Stomach (tissue), 9 donors: ENCODE measurements around the gene IQCH. TPM values are rescaled to one million over a fixed set of nuclear protein-coding genes. Genes with fewer than 3 reads are reported as not detected.
"Not testable (repeated sequence)": the region's sequence is repeated elsewhere in the genome, so short reads cannot be mapped to it uniquely, and the experiment has no call there.

Experiments used
- DNase-seq, 2 donors: peaks; one replicate each; pipeline versions ENCODE4 v3.0.0 to v3.0.0-alpha.2; 2013 to 2019
- H3K27ac ChIP-seq, 5 donors: fragments of 200-600 bp in 4 of 5; sonication (generic) in 4 of 5; one replicate each; pipeline ENCODE4 v1.5.1; 2013 to 2019; ENCODE audit warnings: mild to moderate bottlenecking in 1 of 5, moderate library complexity in 1 of 5
- H3K27me3 ChIP-seq, 3 donors: fragments of 200-600 bp; sonication (generic); one replicate each; pipeline ENCODE4 v1.5.1; 2017 to 2019; ENCODE audit warnings: mixed run types in 1 of 3
- H3K36me3 ChIP-seq, 4 donors: fragments of 200-600 bp; sonication (generic); 1 replicate in 3 of 4; 2 replicates in 1 of 4; pipeline ENCODE4 v1.5.1; 2016 to 2019
- H3K4me1 ChIP-seq, 4 donors: fragments of 200-600 bp; sonication (generic); one replicate each; pipeline ENCODE4 v1.5.1; 2016 to 2019
- H3K4me3 ChIP-seq, 4 donors: fragments of 200-600 bp; sonication (generic) in 3 of 4; one replicate each; pipeline ENCODE4 v1.5.1; 2016 to 2019; ENCODE audit warnings: mild to moderate bottlenecking in 1 of 4
- H3K9me3 ChIP-seq, 4 donors: fragments of 200-600 bp; sonication (generic); one replicate each; pipeline ENCODE4 v1.5.1; 2016 to 2019
- CTCF ChIP-seq, 7 experiments: fragments of 450-650 bp in 4 of 7; fragments of 200-600 bp in 3 of 7; sonication (generic) in 3 of 7; IDR thresholded peaks; one replicate each; pipeline ENCODE4 v1.5.1; 2016 to 2019; ENCODE audit warnings: antibody characterized with exemption in 7 of 7, control low read depth in 2 of 7, mild to moderate bottlenecking in 1 of 7
- EP300 ChIP-seq: sonication (generic); formaldehyde crosslinking; IDR thresholded peaks from one replicate; pipeline ENCODE4 v1.6.1; 2017; ENCODE audit warnings: antibody characterized with exemption
- POLR2A ChIP-seq, 4 donors: fragments of 450-650 bp; IDR thresholded peaks; one replicate each; pipeline ENCODE4 v1.6.1; 2016; ENCODE audit warnings: antibody characterized with exemption in 4 of 4, control low read depth in 2 of 4, mild to moderate bottlenecking in 1 of 4, moderate library complexity in 1 of 4
- POLR2AphosphoS5 ChIP-seq, 3 donors: sonication (generic); formaldehyde crosslinking; IDR thresholded peaks; one replicate each; pipeline ENCODE4 v1.6.1; 2016; ENCODE audit warnings: antibody characterized with exemption in 3 of 3
- WGBS, 5 donors: extraction: QIAGEN DNeasy Blood & Tissue Kit in 3 of 5; methylation state at CpG; one replicate each; pipeline versions ENCODE4 v1.1.5 to v1.1.7; 2013 to 2018; 5-methylcytosine and 5-hydroxymethylcytosine counted together
- intact Hi-C: fragments of 100-400 bp; cut with DNase I; formaldehyde crosslinking; loops from one replicate; pipeline ENCODE4 v1.15.1; 2023; ENCODE audit warnings: low total_unique reads
- polyA plus RNA-seq, 3 donors: library from polyadenylated mRNA; stranded (reverse); fragments of 200-250 nt; gene quantifications; one replicate each; pipeline ENCODE4 v1.2.3, GENCODE V29; 2013
- total RNA-seq, 5 donors: library from RNA; depleted of rRNA; stranded (reverse); fragments of >200 nt; gene quantifications; one replicate each; pipeline versions ENCODE4 v1.1.0 to v1.2.3, GENCODE V29; 2014 to 2016
- donor health status: healthy with polysubstance abuse.
- donor health status: Bipolar disorder and iron deficiency.
- donor health status: healthy.

IQCH gene
- total and polyA plus RNA-seq, 8 donors = 0.25 to 9.4 (median 1.7) TPM; not detected in 1

GRCh38 chr15:67244971-67245478, 9.6 kb upstream of the IQCH start:
- Histone ChIP-seq H3K9me3 (peaks cover 0 to 6% (median 0%) of the 10 kb centered on the region in 4 donors), H3K27me3 (no peaks in the 10 kb centered on the region), H3K36me3 (peaks cover 3 to 16% (median 14%) of the 10 kb centered on the region in 4 donors), H3K4me1 (peaks cover 3 to 34% (median 18%) of the 10 kb centered on the region in 4 donors), H3K4me3 (no peak overlapping the region), H3K27ac (no peak overlapping the region)
- intact Hi-C loops = no loop called here
- DNase-seq = no peak
- TF ChIP-seq POLR2AphosphoS5 (IDR thresholded peaks at IDR 0.05) (no peak), EP300 (no peak), CTCF (IDR thresholded peaks at IDR 0.05) (no peak), POLR2A (IDR thresholded peaks at IDR 0.05) (no peak)
- 91 to 98% (median 97%) methylated on average over 3 of the region's 3 CpGs for WGBS, 5 donors

GRCh38 chr15:67246606-67247005, 8.0 kb upstream of the IQCH start:
- H3K4me1 ChIP-seq = peaks cover 0 to 26% (median 12%) of the 10 kb centered on the region in 4 donors
- H3K4me3 ChIP-seq, intact Hi-C loops, H3K27ac ChIP-seq, DNase-seq, H3K9me3 ChIP-seq, H3K27me3 ChIP-seq: not testable (repeated sequence)
- peaks cover 3 to 16% (median 14%) of the 10 kb centered on the region in 4 donors for H3K36me3 ChIP-seq
- WGBS, 5 donors = 93 to 98% (median 97%) methylated on average over 5 of the region's 5 CpGs

- peaks cover 0 to 6% (median 0%) of the 10 kb centered on the region in 4 donors for H3K9me3 ChIP-seq
- no peaks in the 10 kb centered on the region for H3K27me3 ChIP-seq
- DNase-seq = no peak
- H3K36me3 ChIP-seq = peaks cover 3 to 16% (median 14%) of the 10 kb centered on the region in 4 donors
- H3K4me1 ChIP-seq = peaks cover 0 to 32% (median 20%) of the 10 kb centered on the region in 4 donors
- no peak for TF ChIP-seq POLR2A (IDR thresholded peaks at IDR 0.05)
- TF ChIP-seq POLR2AphosphoS5 (IDR thresholded peaks at IDR 0.05) = no peak
- no peak for TF ChIP-seq CTCF (IDR thresholded peaks at IDR 0.05)
- TF ChIP-seq EP300 = no peak
- H3K4me3 ChIP-seq = no peak overlapping the region
- intact Hi-C loops = no loop called here
- H3K27ac ChIP-seq = no peak overlapping the region
Observed at GRCh38 chr15:67248011-67248505, 6.5 kb upstream of the IQCH start.

GRCh38 chr15:67249830-67250229, 4.8 kb upstream of the IQCH start:
- peaks cover 3 to 16% (median 14%) of the 10 kb centered on the region in 4 donors for H3K36me3 ChIP-seq
- DNase-seq = no peak
- peaks cover 0 to 36% (median 28%) of the 10 kb centered on the region in 4 donors for H3K4me1 ChIP-seq
- intact Hi-C loops = no loop called here
- H3K9me3 ChIP-seq = peaks cover 0 to 6% (median 0%) of the 10 kb centered on the region in 4 donors
- H3K4me3 ChIP-seq = no peak overlapping the region
- no peak overlapping the region for H3K27ac ChIP-seq
- no peak for TF ChIP-seq POLR2AphosphoS5 (IDR thresholded peaks at IDR 0.05)
- no peaks in the 10 kb centered on the region for H3K27me3 ChIP-seq

- Histone ChIP-seq H3K4me3 (no peak overlapping the region), H3K4me1 (peaks cover 0 to 39% (median 30%) of the 10 kb centered on the region in 4 donors), H3K27ac (no peak overlapping the region), H3K27me3 (no peaks in the 10 kb centered on the region), H3K9me3 (peaks cover 0 to 6% (median 0%) of the 10 kb centered on the region in 4 donors), H3K36me3 (peaks cover 3 to 8% (median 6%) of the 10 kb centered on the region in 4 donors)
- no peak for TF ChIP-seq POLR2A (IDR thresholded peaks at IDR 0.05)
- no peak for TF ChIP-seq POLR2AphosphoS5 (IDR thresholded peaks at IDR 0.05)
- no peak for TF ChIP-seq CTCF (IDR thresholded peaks at IDR 0.05)
- no peak for TF ChIP-seq EP300
- no peak for DNase-seq
- intact Hi-C loops = no loop called here
- 94 to 98% (median 96%) methylated on average over 5 of the region's 5 CpGs for WGBS, 5 donors
Observed at GRCh38 chr15:67251318-67251717, 3.3 kb upstream of the IQCH start.
